Bone marrow (tissue), 2 donors: ENCODE measurements around the gene TMEM143.
"Not testable (repeated sequence)": the region's sequence is repeated elsewhere in the genome, so short reads cannot be mapped to it uniquely, and the experiment has no call there.

Experiments used
- DNase-seq, 2 donors: peaks; one replicate each; lab custom pipeline; 2025; lab: John Stamatoyannopoulos, UW

The TMEM143 gene

DNA sequence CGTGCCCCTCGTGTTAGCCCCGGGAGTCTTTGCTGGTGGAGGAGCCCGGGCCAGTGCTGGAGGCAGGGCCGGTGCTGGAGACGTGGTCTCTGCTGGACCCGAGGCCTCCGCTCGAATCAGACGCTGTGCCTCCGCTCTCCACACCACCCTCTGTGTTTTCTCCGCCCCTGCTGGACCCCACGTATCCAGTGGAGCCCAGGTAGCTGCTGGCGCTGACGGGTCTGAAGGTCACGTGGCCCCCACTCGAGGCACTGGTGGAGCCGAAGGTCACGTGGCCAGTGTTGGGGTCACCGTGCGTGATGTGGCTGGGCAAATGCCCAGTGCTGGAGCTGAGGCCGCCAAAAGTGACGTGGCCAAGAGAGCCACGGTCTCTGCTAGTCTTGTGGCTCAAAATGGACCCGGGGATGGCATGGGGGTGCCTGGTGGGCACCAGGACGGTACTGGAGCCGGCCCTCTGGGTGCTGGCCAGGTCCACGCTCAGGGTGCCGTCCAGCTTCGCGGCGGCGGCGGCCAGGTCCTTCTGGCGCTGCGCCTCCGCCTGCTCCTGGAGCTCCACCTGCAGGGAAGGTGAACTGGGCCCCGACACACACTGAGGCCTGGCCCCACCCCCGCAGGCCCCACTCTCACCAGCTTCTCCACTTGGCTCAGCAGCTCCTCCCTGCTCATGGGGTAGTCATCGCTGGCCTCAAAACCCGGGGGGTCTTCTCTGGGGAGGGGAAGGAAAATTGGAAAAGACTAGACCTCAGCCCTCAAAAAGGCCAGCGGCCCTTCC, 66.6 kb downstream of the TMEM143 start:
- no peak for DNase-seq

DNA sequence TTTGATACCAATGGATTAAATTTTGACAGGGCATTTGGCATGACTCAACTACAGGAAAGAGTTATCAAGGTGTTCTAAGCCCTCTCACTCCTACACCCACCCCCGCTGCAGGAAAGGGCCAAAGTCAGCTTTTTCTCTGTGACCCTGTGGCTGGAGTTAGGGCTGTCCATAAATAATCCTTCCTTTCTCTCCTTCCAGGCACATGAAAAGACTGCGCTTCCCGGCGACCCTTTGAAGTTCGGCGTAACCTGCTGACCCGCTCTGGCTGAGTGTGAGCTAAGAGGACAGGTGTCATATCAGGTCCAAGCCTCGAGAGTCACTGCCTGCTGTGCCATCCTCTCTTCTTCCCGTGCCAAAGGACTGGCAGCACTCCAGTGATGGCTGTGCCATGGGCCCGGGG, 68.3 kb downstream of the TMEM143 start:
- no peak for DNase-seq

DNA sequence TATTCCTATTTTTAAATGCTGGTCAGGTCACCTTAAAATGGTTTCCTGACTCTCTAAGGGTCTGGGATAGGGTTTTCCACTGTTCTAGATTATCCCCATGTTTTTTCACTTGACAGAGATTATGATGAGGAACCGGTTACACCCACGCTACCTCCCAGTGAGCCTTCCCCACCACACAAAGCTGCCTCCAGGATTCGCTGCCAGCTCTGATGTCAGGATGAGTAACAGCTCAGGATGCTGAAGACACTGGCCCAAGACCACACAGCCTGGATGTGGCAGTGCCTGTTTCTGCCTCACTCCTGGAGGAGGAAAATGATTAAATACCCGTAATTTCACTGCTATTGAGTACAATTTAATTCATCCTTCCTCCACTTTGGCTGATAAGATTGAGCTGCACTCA, 70.9 kb downstream of the TMEM143 start:
- DNase-seq = no peak

DNA sequence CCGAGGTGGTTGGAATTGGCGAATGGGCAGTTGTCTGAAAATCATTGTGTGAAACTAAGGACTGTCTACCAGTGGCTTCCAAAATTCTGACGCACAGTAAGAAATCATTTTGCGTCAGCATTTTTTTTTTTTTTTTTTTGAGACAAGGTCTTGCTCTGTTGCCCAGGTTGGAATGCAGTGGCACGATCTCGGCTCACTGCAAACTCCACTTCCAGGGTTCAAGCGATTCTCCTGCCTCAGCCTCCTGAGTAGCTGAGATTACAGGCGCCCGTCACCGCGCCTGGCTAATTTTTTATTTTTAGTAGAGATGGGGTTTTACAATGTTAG, 72.3 kb downstream of the TMEM143 start:
- not testable (repeated sequence) for DNase-seq

DNA sequence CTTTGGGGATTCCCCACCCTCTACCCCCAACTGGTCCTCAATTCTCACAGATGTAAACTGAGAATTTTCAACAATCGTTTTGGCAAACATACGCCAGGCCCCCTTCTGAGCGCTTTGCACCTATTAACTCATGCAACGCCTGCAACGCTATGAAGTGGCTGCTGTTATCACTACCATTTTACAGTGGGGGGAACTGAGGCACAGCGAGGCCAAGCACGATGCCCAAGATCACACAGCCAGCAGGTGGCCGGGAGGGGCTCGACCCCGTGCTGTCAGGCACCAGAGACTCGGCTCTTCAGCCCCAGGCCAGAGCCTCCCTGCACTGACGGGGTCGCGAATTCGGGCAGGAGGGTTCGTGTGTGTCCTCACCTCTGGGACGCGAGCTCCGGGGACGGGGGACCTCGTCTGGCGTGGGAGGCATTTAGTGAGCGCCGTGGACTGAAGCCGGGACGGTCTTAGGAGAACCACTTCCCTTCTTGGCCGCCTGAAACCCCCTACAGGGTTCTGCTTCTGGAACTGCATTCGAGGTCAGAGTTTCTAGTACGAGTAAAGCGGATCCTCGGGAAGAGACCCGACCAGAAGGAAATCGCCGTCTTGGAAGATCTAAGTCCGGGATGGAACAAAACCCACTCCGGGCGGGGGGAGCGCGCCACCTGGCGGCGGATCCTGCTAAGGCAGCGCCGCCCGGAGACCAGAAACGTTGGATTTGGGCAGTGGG, 72.8 kb downstream of the TMEM143 start:
- peak in 1 of 2 donors; percentile 33 for DNase-seq

DNA sequence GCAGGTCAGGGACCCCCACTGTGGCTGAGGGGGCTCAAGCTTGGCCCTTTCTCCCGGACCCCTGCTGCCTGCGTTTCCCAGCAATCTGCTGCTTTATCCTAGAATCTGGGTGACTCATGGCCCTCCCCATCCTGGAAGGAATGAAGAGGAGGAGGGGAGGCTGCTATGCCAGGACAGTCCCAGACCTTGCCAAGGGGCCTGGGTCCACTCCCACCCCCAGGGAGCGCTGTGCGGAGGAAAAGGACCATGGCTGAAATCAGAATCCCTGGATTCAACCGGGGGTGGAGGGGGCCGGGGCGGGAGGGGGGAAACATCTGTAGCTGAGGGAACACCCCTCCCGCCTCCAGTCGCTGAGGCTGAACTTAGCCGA, 73.4 kb downstream of the TMEM143 start:
- DNase-seq = no peak

DNA sequence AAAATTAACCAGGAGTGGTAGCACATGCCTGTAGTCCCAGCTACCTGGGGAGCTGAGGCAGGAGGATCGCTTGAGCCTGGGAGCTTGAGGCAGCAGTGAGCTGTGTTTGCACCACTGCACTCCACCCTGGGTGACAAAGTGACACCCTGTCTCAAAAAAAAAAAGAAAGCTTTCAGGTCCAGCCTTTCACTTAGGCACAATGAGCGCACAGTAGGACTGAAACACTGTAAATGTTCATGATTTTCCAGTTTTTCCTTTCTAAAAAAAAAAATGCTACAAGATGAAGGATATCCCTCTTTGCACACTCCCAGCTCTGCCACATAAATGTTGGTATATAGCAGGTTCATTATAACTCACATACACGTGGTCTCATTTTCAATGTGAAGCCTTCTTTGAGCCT, 76.0 kb downstream of the TMEM143 start:
- DNase-seq = no peak

DNA sequence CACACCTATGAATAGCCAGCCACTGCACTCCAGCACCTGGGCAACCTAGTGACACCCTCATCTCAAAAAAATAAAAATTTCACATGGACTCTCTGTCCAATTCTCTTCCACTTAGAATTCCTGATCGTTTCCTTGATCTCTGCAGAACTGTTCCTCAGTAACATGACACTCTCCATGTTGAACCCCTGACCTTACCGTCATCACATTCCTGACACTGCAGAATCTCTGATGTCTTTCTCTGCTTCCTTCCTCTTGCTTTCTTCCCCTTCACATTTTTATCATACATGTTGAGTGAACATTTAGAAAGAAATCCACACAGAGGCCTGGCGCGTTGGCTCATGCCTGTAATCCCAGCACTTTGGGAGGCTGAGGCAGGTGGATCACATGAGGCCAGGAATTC, 78.8 kb downstream of the TMEM143 start:
- no peak for DNase-seq

DNA sequence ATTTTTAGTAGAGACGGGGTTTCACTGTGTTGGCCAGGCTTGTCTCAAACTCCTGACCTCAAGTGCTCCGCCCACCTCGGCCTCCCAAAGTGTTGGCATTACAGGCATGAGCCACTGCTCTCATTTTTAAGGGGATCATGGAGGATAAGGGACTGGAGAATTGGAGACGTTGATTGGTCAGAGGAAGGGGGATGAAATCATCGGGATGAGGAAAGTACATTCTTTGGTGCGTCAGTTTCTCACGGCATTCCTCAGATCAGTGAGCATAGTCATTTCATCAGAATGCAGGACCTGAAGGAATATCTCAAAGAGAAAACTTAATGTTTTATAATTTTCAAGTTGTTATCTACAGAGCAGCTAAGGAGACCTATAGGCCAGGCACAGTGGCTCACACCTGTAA, 79.8 kb downstream of the TMEM143 start:
- no peak for DNase-seq
